B cell (primary cell): ENCODE results near the gene CDK19. TPM values are rescaled to one million over a fixed set of nuclear protein-coding genes. Genes with fewer than 3 reads are reported as not detected.

Experiments
- ATAC-seq: fragments of 200-7000 bp; cut with Tn5 transposase; one replicate; pipeline ENCODE4 v1.10.0; 2021; ENCODE audit warnings: low read depth, mild to moderate bottlenecking, moderate number of reproducible peaks, moderate library complexity
- CTCF ChIA-PET: fragments of 350-600 bp; sonication (Branson Sonifier 250); formaldehyde crosslinking; loops from one replicate; lab custom pipeline; 2021; ENCODE audit warnings: antibody characterized with exemption, inconsistent platforms; lab: Charles Lee
- POLR2A ChIA-PET: fragments of 350-600 bp; sonication (Branson Sonifier 250); formaldehyde crosslinking; loops from one replicate; lab custom pipeline; 2021; ENCODE audit warnings: antibody characterized with exemption; lab: Charles Lee
- DNase-seq: peaks from one replicate; pipeline ENCODE4 v3.0.0; 2013
- H2AFZ ChIP-seq: 2 replicates; pipeline ENCODE4 v1.6.1; 2012; ENCODE audit warnings: mild to moderate bottlenecking, low read depth, low read length; ENCODE audit not compliant: insufficient read depth, poor library complexity, severe bottlenecking
- H3K27ac ChIP-seq, 2 donors: 1 replicate in 1 of 2; 2 replicates in 1 of 2; pipeline ENCODE4 v1.5.1; 2012 to 2013; ENCODE audit warnings: low read length in 2 of 2, mild to moderate bottlenecking in 2 of 2, moderate library complexity in 1 of 2
- H3K27me3 ChIP-seq, 4 experiments: fragments of 200-600 bp in 1 of 4; sonication (generic) in 1 of 4; replicated peaks in 1 of 4; 1 replicate in 2 of 4; 2 replicates in 2 of 4; pipeline versions ENCODE4 v1.6.1 to v1.7.0; 2013 to 2016; ENCODE audit warnings: low read length in 3 of 4, mild to moderate bottlenecking in 2 of 4, mixed read lengths in 1 of 4, moderate library complexity in 1 of 4; ENCODE audit not compliant: insufficient read depth in 4 of 4, control insufficient read depth in 3 of 4; ENCODE audit errors: control extremely low read depth in 1 of 4
- H3K36me3 ChIP-seq, 2 experiments: replicated peaks in 1 of 2; 1 replicate in 1 of 2; 2 replicates in 1 of 2; pipeline versions ENCODE4 v1.6.1 to v1.7.1; 2013; ENCODE audit warnings: low read length in 1 of 2; ENCODE audit not compliant: insufficient read depth in 2 of 2, control insufficient read depth in 1 of 2; ENCODE audit errors: control extremely low read depth in 1 of 2, extremely low read depth in 1 of 2
- H3K4me1 ChIP-seq, 2 donors: fragments of 200-600 bp in 1 of 2; sonication (generic) in 1 of 2; 1 replicate in 1 of 2; 2 replicates in 1 of 2; pipeline versions ENCODE4 v1.5.1 to v1.6.1; 2013 to 2017; ENCODE audit warnings: low read length in 2 of 2; ENCODE audit not compliant: control insufficient read depth in 2 of 2, insufficient read depth in 2 of 2
- H3K4me2 ChIP-seq: replicated peaks from 2 replicates; pipeline ENCODE3; 2012; ENCODE audit warnings: mild to moderate bottlenecking, low read depth, low read length; ENCODE audit not compliant: poor library complexity, severe bottlenecking
- H3K4me3 ChIP-seq, 5 experiments: fragments of 200-600 bp in 1 of 5; sonication (generic) in 1 of 5; 1 replicate in 3 of 5; 2 replicates in 2 of 5; pipeline versions ENCODE4 v1.5.1 to v1.7.0; 2011 to 2016; ENCODE audit warnings: low read length in 4 of 5, mild to moderate bottlenecking in 4 of 5, low read depth in 2 of 5, control low read depth in 1 of 5, moderate library complexity in 1 of 5; ENCODE audit not compliant: insufficient read depth in 1 of 5; ENCODE audit errors: control extremely low read depth in 1 of 5, extremely low read depth in 1 of 5
- H3K79me2 ChIP-seq: fragments of 200-600 bp; sonication (generic); one replicate; pipeline ENCODE4 v1.6.0; 2016; ENCODE audit warnings: low read length; ENCODE audit not compliant: control insufficient read depth, insufficient read depth
- H3K9ac ChIP-seq: fragments of 200-600 bp; sonication (generic); 2 replicates; pipeline ENCODE4 v1.6.1; 2017; ENCODE audit warnings: mild to moderate bottlenecking, low read length, moderate library complexity
- H3K9me3 ChIP-seq, 3 donors: one replicate each; pipeline versions ENCODE4 v1.6.1 to v1.7.1; 2013; ENCODE audit warnings: low read length in 2 of 3; ENCODE audit not compliant: control insufficient read depth in 2 of 3, insufficient read depth in 1 of 3; ENCODE audit errors: control extremely low read depth in 1 of 3
- H4K20me1 ChIP-seq: 2 replicates; pipeline ENCODE4 v1.6.0; 2012; ENCODE audit warnings: mild to moderate bottlenecking, low read length; ENCODE audit not compliant: insufficient read depth, control insufficient read depth, poor library complexity, severe bottlenecking
- H3K27ac Mint-ChIP-seq: one replicate; pipeline ENCODE4 v1.8.0; 2021; ENCODE audit warnings: mixed read lengths
- H3K27me3 Mint-ChIP-seq: one replicate; pipeline ENCODE4 v1.8.0; 2021; ENCODE audit warnings: mixed read lengths
- H3K4me1 Mint-ChIP-seq: one replicate; pipeline ENCODE4 v1.8.0; 2021; ENCODE audit warnings: mixed read lengths
- H3K4me3 Mint-ChIP-seq: one replicate; pipeline ENCODE4 v1.8.0; 2021; ENCODE audit warnings: mixed read lengths
- H3K9me3 Mint-ChIP-seq: one replicate; pipeline ENCODE4 v1.8.0; 2022; ENCODE audit warnings: mixed read lengths; ENCODE audit not compliant: insufficient read depth
- EZH2 ChIP-seq: IDR thresholded peaks from 2 replicates; pipeline ENCODE4 v1.6.1; 2012; ENCODE audit warnings: borderline replicate concordance, low read depth, mild to moderate bottlenecking, moderate library complexity, low read length; ENCODE audit not compliant: insufficient read depth, poor library complexity, severe bottlenecking
- WGBS: methylation state at CpG from one replicate; pipeline ENCODE4 v1.1.5; 2013; ENCODE audit warnings: missing lambda C conversion rate; ENCODE audit not compliant: insufficient coverage; 5-methylcytosine and 5-hydroxymethylcytosine counted together
- intact Hi-C: fragments of 100-400 bp; cut with micrococcal nuclease; formaldehyde crosslinking; loops from one replicate; pipeline ENCODE4 v1.10.0; 2022
- polyA plus RNA-seq: library from polyadenylated mRNA; depleted of rRNA; stranded (reverse); fragments of >200 nt; gene quantifications from 2 replicates; pipeline ENCODE4 v1.2.3, GENCODE V29; 2012
- total RNA-seq, 2 donors: library from RNA; stranded (reverse); fragments of 120-200 nt in 1 of 2; gene quantifications; 1 replicate in 1 of 2; 2 replicates in 1 of 2; pipeline versions ENCODE4 v1.2.3 to v1.2.4, GENCODE V29; 2013 to 2022
- TF ChIP-seq, protein P1 (sequence below): fragments of 200-600 bp; IDR thresholded peaks from one replicate; pipeline ENCODE4 v1.8.0; 2022; ENCODE audit warnings: antibody characterized with exemption, mild to moderate bottlenecking

The CDK19 gene
- total and polyA plus RNA-seq, 2 donors (not counting 1 experiment from before 2014, with no cell fraction given), result 8.7 to 44.8 TPM

DNA sequence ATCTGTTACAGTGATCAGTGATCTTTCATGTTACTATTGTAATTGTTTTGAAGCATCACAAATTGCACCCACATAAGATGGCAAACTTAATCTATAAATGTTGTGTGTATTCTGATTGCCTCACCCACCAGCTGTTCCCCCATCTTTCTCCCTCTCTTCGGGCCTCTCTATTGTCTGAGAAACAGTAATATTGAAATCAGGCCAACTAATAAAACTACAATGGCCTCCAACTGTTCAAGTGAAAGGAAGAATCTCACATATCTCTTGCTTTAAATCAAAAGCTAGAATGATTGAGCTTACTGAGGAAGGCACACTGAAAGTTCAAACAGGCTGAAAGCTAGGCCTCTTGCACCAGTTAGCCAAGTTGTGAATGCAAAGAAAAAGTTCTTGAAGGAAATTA, 141.2 kb downstream of the CDK19 start:
- no peak overlapping the region for H3K4me3 ChIP-seq
- H3K4me1 ChIP-seq, result no peaks in the 10 kb centered on the region
- Mint-ChIP-seq H3K27me3 (no peaks in the 10 kb centered on the region), H3K27ac (no peak overlapping the region), H3K9me3 (no peaks in the 10 kb centered on the region), H3K4me3 (no peak overlapping the region), H3K4me1 (peaks cover 3% of the 10 kb centered on the region)
- H3K9me3 ChIP-seq, result no peaks in the 10 kb centered on the region
- DNase-seq, result no peak
- no peaks in the 10 kb centered on the region for H3K27me3 ChIP-seq
- no peak overlapping the region for H3K27ac ChIP-seq
- intact Hi-C loops, result no loop called here
- TF ChIP-seq EZH2, result no peak
- TF ChIP-seq, protein P1, sequence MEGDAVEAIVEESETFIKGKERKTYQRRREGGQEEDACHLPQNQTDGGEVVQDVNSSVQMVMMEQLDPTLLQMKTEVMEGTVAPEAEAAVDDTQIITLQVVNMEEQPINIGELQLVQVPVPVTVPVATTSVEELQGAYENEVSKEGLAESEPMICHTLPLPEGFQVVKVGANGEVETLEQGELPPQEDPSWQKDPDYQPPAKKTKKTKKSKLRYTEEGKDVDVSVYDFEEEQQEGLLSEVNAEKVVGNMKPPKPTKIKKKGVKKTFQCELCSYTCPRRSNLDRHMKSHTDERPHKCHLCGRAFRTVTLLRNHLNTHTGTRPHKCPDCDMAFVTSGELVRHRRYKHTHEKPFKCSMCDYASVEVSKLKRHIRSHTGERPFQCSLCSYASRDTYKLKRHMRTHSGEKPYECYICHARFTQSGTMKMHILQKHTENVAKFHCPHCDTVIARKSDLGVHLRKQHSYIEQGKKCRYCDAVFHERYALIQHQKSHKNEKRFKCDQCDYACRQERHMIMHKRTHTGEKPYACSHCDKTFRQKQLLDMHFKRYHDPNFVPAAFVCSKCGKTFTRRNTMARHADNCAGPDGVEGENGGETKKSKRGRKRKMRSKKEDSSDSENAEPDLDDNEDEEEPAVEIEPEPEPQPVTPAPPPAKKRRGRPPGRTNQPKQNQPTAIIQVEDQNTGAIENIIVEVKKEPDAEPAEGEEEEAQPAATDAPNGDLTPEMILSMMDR, result no peak
- ChIA-PET POLR2A (no interaction called here), CTCF (interaction anchor here (0.6 kb wide), 1 partner anchor 1476 kb away, joined by 4 read pairs; no protein-coding TSS in a partner anchor)
- H3K36me3 ChIP-seq, result peaks cover 0 to 2% of the 10 kb centered on the region in 2 experiments
- H3K79me2 ChIP-seq, result peaks cover 22% of the 10 kb centered on the region
- no peak overlapping the region for H3K4me2 ChIP-seq
- no peaks in the 10 kb centered on the region for H4K20me1 ChIP-seq
- WGBS, result no CpG with 5 or more reads among the region's 1 CpG
- ATAC-seq, result no peak
- no peak overlapping the region for H2AFZ ChIP-seq
- no peak overlapping the region for H3K9ac ChIP-seq

DNA sequence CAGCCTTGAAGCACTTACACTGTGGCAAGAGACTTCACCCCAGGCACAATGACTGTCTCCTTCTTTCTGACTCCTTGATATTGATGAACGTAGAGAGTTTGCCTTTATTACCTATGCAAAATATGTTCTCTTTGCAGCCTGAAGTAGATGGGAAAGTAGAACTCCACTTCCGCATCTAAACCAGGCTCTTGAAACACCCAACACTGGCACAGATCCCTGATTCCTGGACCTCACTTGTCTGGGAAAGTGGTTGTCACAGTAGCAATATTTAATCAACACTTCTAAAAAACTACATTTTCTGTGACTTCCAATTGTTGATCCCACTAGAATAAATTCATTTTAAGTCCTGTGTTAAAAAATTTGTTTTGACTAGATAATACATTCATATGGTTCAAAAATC, 143.1 kb downstream of the CDK19 start:
- Histone ChIP-seq H3K27me3 (no peaks in the 10 kb centered on the region), H3K9ac (no peak overlapping the region), H3K79me2 (peaks cover 7% of the 10 kb centered on the region), H3K4me2 (no peak overlapping the region), H3K9me3 (no peaks in the 10 kb centered on the region), H3K27ac (no peak overlapping the region), H4K20me1 (no peaks in the 10 kb centered on the region), H3K4me1 (no peaks in the 10 kb centered on the region), H2AFZ (no peak overlapping the region), H3K4me3 (no peak overlapping the region), H3K36me3 (peaks cover 0 to 2% of the 10 kb centered on the region in 2 experiments)
- TF ChIP-seq, protein P1, result no peak
- TF ChIP-seq EZH2, result no peak
- intact Hi-C loops, result no loop called here
- POLR2A ChIA-PET, result interaction anchor here (0.6 kb wide), 1 partner anchor 310 kb away, joined by 3 read pairs; no protein-coding TSS in a partner anchor
- ATAC-seq, result no peak
- 100% methylated on average over 1 of the region's 2 CpGs for WGBS
- Mint-ChIP-seq H3K4me1 (peaks cover 2% of the 10 kb centered on the region), H3K4me3 (no peak overlapping the region), H3K27me3 (no peaks in the 10 kb centered on the region), H3K27ac (no peak overlapping the region), H3K9me3 (no peaks in the 10 kb centered on the region)
- CTCF ChIA-PET, result interaction anchor here (0.6 to 1.9 kb wide), 2 partner anchors 10 to 29 kb away, joined by 7 read pairs; no protein-coding TSS in a partner anchor
- no peak for DNase-seq
